Stimulated activated CD4-positive, alpha-beta T cell treated with anti-CD3 and anti-CD28 coated beads, Interleukin-1b, Interleukin-23, amount 100 ng/mL, for 24 hours (primary cell): Measurements from ENCODE around the gene PIGT.
"Not testable (repeated sequence)": the region's sequence is repeated elsewhere in the genome, so short reads cannot be mapped to it uniquely, and the experiment has no call there.

Source experiments
- DNase-seq, 4 experiments: peaks; one replicate each; pipeline ENCODE4 v3.0.0-alpha.2; 2020; ENCODE audit warnings: low read depth in 4 of 4, low spot score in 1 of 4

The PIGT gene

DNA sequence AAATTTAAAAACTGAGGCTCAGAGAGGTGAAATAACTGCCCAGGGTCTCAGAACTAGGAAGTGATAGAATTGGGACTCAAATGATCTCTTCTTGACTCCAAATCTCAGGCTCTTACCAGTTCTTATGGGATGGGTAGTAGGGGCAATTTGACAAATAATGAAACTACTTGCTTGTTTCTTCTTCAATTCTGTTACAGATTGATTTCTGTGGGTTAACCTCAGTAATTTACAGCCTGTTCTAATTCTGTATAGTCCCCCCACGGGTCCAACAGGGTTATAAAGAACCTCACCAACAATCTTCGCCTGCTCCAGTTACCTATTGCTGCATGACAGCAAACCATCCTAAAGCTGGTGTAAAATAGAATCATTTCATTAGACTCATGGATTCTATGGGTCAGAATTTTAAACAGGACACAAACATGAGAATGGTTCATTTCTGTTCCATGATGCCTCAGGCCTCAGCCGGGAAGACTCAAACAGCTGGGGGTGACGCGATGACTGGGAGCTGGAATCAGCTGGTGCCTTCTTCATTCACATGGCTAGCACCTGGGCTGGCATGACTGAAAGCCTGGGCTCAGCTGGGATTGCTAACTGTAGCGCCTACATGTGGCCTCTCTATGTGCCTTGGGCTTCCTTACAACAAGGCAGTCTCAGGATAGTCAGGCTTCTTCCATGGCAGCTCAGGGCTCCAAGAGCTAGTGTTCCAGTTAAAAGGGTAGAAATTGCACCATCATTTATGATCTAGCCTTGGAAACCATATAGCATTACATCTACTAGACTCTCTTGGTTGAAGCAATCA is 47.0 kb downstream of the PIGT start:
- no peak for DNase-seq

DNA sequence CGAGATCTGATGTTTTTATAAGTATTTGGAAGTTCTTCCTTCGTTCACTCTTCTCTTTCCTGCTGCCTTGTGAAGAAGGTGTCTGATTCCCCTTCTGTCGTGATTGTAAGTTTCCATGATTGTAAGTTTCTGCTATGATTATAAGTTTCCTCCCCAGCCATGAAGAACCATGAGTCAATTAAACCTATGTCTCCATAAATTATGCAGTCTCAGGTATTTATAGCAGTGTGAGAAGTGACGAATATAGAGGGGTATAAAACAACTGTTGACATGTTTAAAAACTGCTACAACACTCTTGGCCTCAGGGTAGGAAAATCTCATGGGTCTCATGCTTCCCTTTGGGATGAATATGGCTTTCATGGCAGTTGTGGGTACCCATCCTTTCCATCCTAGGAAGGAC is 47.8 kb downstream of the PIGT start:
- DNase-seq, result no peak

DNA sequence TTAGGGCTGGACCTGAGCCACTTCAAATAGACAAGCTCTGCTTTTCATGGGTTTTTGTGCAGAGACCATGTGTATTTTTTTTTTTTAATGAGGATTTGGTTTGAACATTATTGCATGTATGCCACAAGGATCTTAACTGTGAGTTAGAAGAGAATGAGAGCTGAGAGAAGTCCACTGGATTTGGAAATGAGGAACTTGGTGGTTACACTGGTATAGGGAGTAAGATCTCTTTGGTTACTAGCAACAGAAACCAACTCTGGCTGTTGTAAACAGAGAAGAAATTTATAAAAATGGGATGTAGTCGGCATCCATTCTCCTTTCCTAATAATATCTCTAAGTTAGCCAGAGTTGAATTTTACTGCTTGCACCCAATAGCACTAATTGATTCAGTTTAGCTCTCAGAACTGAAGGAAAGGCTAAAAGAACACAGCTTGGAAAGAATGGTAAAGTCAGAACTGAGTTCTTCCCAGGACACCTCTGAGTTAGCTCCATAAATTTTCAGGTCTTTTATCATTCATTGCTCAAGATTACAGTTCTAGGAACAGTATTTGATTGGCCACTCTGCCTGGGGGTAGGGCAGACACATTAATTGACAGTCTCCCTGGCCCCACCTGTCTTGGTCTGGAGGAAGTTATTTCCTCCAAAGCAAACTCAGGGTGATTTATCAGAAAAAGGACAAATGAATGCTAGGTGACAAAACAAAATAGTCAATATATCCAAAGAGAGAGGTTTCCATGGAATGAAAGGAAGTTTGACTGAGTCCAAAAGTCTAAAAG is 49.7 kb downstream of the PIGT start:
- DNase-seq, result no peak

DNA sequence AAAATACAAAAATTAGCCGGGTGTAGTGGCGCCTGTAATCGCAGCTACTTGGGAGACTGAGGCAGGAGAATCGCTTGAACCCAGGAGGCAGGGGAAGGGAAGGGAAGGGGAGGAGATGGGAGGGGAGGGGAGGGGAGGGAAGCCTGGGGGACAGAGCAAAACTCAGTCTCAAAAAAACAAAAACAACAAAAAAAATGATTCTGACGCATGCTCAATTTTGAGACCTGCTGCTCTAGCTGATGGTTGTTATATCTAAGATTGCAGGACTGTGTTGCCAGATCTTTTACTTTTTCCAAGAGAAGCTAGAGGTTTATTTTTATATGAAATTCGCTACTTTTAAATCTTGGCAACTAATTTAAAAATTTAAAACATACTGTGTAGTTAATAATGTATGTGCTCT is 51.2 kb downstream of the PIGT start:
- no peak for DNase-seq

DNA sequence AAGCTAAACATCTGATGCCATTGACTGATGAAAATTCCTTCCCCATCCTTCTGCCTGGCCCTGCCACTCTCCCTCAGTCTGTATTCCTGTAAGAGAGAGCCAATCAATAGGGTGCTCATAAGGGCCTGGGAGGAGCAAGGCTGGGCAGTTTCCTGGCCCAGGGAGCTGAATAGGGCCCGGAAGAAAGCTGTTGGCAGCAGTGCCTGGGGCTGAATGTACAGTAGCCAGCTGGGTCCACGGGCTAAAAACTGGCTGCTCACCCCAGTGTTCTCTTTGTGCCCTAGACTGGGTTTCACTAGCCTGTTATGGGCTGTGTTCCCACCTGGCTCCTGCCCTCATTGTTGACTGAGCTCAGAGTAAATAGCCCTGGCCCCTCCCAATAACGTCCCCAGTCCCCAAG is 51.9 kb downstream of the PIGT start:
- DNase-seq, result no peak

DNA sequence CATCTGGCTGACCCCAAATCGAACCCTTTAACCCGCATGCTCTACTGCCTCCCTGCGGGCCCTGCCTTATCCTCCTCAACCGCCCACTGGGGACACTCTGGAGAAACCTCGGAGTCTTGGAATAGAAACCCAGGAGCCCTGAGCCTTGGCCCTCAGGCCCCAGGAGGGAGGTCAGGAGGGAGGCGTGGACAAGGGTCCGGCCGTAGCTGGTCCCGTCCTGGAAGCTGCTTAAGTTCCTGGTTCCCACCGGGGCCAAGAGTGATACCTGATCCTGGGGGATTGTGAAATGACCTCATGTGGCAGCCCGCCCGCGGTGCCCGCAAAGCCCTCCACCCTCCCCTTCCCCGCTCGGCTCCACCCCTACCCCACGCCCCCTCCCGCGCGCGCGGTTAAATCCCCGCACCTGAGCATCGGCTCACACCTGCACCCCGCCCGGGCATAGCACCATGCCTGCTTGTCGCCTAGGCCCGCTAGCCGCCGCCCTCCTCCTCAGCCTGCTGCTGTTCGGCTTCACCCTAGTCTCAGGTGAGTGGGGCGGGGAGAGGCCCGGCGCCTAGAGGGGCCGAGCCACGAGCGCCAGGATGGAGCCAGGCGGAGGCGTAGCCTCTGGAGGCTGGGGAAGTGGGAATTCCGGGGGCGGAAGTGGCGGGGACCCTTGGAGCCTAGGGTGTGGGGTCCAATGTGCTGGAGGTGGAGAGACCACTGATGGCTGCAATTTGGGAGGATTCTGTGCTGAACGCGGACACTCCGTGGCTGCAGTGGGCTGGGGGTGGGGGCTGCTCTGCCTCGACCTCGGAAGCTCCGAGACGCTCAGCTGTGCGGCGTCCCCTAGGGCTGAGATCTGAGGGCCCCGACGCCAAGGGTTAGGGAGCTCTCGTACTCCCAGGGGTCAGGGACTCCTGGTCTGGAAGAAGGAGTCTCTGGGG is 53.7 kb downstream of the PIGT start, which contains the start of gene WFDC2:
WFDC2 (plus strand) TSS at position 418 of the 926 bp plus-strand sequence; CDS start at position 447, 29 bp downstream.
- no peak for DNase-seq

DNA sequence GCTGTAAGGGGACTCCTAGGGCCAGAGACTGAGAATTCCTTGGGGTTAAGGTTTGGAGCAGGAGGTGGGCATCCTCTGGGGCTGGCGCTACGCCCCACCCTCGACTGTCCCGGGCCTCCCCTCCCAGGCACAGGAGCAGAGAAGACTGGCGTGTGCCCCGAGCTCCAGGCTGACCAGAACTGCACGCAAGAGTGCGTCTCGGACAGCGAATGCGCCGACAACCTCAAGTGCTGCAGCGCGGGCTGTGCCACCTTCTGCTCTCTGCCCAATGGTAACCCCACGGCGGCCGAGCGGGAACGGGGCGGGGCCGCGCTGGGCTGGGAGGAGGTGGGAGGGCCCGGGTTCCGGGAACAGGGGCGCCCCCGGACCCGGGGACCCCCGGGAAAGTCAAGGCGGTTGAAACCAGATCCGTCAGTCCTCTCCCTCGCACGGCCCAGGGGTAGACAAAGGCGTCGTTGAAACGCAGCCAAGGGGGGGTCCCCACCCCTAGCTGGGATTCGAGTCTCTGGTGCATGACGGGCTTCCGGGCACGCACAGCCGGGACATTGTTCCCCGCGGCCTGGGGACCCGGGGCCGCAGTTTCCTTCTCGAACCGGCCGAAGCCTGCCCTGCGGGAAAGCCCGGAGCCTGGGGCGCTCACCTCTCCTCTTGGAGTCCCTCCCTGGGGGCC is 54.5 kb downstream of the PIGT start:
- peak in 1 of 4 experiments; percentile 31 for DNase-seq

DNA sequence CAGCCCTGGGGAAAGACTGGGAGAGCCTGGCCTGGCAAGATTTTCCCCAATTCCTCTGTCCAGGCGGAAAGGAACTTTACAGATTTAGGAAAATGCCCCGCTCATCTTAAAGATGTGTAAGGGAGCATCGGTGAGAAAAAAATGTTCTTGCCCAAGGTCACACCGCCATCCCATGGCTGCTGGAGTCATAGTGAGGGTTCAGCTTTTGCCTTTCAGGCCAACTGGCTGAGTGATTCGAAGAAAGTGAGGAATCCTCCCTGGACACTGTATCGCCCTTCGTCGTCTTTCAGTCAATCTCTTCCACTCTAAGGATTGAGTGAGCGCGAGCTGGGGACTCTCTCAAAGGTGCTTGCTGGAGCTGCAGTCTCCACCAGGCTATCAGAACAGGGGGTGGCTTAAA is 55.0 kb downstream of the PIGT start:
- no peak for DNase-seq

DNA sequence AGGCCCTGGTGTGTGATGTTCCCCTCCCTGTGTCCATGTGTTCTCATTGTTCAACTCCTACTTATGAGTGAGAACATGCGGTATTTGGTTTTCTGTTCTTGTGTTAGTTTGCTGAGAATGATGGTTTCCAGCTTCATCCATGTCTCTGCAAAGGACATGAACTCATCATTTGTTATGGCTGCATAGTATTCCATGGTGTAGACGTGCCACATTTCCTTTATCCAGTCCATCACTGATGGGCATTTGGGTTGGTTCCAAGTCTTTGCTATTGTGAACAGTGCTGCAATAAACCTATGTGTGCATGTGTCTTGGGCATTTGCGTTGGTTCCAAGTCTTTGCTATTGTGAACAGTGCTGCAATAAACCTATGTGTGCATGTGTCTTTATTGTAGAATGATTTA is 56.3 kb downstream of the PIGT start:
- not testable (repeated sequence) for DNase-seq
